Stimulated activated CD4-positive, alpha-beta T cell treated with anti-CD3 and anti-CD28 coated beads, Interleukin-15, amount 100 ng/mL, for 48 hours (primary cell): ENCODE measurements around the gene PCCA.
"Not testable (repeated sequence)": the region's sequence is repeated elsewhere in the genome, so short reads cannot be mapped to it uniquely, and the experiment has no call there.

Experiments used
- DNase-seq, 2 donors: peaks; one replicate each; pipeline ENCODE4 v3.0.0-alpha.2; 2020; ENCODE audit warnings: low read depth in 2 of 2

PCCA gene

DNA sequence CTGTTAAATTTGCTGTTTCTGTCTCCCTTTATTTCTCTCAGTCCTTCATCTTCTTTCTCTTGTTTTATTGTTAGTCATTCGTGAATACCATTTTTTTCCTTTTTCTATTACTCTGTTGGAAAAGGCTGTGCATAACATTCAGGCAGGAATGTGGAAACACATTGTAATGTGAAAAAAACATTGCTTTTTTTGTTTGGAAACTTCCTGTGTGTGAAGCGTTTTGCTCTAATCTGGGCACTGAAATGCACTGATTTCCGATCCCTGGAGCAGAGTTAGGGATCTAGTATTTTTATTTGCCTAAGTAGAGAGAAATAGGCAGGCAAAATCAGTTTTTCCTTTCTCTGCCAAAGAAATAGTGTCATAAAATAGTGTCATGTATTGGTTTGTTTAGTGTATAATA, 155.5 kb downstream of the PCCA start:
- no peak for DNase-seq

DNA sequence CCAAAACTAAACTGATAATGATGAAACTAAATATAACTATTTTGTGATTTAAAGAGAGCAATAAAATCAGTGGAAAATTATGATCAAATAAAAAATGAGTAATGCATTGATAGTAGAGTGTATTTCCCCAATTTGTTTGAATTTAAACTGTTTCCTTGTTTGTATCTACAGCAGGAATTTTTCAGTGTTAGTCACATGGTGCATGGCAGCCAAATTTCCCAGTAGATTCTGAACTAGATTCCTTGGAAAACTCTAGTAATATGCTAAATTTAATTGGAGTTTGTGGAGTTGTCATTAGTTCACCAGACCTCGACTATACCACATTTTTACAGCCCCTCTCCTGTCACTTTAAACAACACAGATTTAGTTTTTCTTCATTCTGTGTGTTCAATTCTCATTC, 156.2 kb downstream of the PCCA start:
- no peak for DNase-seq

DNA sequence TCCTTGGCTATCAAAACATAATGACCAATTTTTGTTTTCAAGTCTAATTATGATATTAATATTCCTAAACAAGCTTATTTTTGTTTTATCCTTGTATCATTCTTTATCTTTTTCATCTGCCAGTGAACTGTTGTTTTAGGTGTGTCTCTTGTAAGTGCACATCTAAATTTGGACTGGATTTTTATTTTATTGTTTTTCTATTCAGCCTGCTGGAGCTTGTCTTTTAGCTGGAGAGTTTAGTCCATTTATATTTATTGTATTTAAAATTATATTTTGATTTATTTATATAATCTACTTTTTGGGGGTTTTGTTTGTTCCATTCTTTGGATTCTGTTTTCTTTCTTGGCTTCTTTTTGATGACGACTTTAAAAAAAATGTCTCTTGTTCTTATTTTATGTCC, 159.0 kb downstream of the PCCA start:
- no peak for DNase-seq

DNA sequence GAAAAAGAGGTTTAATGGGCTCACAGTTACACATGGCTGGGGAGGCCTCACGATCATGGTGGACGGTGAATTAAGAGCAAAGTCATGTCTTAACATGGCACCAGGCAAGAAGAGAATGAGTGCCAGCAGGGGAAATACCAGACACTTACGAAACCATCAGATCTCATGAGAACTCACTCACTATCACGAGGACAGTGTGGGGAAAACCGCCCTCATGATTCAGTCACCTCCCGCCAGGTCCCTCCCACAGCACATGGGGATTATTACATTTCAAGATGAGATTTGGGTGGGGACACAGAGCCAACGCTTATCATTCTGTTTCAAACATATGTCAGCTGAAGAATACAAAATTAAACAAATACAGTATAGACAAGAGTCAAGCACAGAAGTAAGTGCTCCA, 165.1 kb downstream of the PCCA start:
- DNase-seq, result no peak

DNA sequence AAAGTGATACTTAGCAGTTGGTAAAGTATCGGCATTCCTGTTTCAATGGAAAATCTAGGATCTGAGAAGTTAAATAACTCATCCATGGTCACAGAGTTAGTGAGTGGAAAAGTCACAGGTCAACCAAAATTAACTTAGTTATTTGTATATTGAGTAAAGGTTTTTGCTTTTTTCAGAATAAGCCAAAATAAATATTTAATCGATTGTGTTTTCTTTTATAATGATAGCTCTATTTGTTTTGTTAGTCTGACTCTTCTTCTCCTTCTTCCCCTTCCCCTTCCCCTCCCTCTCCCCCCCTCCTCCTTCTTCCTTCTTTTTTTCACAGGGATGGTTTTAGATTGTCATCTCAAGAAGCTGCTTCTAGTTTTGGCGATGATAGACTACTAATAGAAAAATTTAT, 173.5 kb downstream of the PCCA start:
- DNase-seq, result no peak

DNA sequence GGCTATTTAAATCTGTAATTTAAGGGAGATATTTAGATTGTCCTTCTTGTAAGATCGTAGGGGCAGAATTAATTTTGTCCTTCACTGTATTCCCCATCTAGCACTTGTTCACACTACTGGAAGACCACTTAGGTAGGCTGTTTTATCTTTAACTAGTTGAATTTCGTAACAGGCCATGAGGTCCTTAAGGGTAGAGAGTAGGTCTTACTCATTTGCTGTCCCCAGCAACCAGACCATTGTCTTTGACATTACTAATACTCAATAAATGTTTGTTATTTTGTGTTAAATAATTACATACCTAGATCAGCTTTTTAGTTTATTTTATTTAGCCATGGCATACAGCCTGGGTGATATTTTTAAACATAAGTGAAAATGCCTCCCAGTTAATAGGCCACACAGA, 177.1 kb downstream of the PCCA start:
- DNase-seq, result no peak

DNA sequence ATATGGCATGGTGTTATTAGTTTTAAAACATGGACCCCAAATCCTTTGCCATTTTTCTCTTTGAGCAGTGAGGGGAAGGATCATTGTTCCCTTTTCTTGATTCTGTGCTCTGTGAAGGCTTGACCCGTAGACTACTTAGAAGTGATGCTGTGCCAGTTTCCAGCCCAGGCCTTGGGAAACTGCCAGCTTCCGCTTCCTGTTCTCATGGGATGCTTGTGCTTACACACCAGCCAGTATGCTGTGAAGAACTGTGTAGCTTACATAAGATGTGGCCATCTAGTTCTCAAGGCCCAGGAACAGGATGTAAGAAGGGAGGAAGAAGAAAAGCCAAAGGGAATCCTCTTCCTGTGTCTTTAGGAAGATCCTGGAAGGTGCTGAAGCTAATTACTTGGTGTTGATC, 180.9 kb downstream of the PCCA start:
- DNase-seq, result no peak

DNA sequence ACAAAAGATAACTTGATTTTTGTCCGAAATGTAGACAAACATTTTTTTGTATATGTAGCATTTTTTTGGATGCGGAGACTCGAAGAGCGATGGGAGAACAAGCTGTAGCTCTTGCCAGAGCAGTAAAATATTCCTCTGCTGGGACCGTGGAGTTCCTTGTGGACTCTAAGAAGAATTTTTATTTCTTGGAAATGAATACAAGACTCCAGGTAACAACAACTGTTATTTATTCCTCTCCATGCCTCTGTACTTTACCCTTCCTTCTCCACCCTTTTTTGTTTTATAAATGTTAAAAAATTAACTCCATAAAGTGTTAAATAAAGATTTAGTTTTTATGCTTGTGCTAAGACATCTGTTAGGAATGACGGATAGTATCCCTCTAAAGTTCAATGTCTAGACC, 184.2 kb downstream of the PCCA start:
- no peak for DNase-seq

DNA sequence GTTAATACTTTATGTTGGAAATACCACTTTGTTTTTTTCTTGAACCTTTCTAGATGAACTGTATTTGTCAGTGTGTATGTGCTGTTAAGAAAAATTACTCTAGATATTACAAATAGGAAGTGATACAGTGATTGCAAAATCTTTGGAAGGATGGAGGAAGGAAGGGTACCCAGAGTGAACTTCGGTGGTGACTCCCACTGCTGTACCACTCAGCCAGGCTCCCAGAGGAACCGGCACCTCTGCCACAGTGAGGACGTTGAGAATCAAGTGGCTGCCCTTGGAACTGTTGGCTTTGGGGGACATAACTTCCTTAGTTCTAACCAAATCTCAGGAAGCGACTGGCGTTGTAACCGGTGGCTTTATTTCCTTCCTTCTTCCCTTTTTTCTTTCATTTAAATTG, 184.7 kb downstream of the PCCA start:
- DNase-seq, result no peak

DNA sequence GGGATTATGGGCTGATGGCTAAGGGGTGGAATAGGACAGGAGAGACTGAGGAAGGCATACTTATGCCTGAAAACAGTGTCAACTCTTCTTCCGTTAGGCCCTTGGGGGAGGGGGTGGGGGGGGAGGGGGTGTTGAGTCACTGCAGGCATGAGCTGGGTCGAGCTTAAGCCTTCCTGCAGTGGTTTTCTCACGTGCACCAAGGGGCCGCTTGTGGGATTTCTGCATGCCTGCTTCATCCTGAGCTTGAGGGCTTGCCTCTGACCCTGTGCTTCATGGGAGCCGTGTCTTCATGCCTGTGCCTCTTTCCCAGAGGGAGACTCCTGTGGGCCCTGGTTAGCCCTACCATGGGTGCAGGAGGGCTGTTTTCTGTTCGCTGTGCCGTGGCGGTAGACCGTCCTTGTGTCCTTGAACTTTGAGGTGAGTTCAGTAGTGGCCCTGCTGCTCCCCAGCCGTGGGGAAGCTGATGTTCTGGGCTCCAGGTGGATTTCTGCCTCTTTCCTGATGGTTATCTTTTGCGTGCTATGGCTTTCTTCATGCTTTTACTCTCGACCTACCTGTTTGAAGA, 186.1 kb downstream of the PCCA start:
- no peak for DNase-seq

DNA sequence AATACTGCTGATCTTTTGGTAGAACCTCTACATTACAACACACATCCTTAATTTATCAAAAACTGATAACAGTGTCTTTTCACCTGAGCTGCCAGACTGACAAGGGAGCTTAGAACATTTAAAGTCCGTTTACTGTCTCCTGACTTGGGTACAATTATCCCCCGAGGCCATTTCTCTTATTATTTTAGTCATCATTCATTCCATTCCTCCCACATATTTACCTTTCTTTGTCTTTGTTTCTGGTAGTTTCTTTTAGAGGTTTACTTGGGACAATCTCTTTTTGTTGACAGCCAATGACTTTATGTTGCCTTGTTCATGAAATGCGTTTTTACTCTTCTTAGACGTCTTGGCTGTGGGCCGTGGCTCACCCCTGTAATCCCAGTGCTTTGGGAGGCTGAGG, 186.9 kb downstream of the PCCA start:
- DNase-seq, result no peak

DNA sequence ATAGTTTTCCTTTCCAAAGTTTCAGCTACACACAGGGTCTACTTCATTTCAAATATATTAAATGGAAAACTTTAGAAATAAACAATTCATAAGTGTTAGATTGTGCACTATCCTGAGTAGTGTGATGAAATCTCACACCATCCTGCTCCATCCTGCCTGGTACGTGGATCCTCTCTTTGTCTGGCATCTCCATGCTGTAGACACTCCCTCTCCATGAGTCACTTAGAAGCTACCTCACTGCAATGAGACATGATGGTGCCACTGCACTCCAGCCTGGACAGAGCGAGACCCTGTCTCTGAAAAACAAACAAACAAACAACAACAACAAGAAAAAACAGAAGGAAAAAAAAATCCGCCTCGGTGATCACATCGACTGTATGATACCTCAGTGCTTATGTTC, 191.8 kb downstream of the PCCA start:
- no peak for DNase-seq

DNA sequence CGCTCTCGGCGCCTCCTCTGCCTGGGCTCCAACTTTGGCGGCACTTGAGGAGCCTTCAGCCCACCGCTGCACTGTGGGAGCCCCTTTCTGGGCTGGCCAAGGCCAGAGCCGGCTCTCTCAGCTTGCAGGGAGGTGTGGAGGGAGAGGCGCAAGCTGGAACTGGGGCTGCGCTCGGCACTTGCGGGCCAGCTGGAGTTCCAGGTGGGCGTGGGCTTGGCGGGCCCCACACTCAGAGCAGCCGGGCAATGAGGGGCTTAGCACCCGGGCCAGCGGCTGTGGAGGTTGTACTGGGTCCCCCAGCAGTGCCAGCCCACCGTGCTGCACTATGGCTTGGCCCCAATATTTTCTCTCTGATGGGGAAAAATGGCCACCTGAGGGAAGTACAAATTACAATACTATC, 193.4 kb downstream of the PCCA start:
- not testable (repeated sequence) for DNase-seq

DNA sequence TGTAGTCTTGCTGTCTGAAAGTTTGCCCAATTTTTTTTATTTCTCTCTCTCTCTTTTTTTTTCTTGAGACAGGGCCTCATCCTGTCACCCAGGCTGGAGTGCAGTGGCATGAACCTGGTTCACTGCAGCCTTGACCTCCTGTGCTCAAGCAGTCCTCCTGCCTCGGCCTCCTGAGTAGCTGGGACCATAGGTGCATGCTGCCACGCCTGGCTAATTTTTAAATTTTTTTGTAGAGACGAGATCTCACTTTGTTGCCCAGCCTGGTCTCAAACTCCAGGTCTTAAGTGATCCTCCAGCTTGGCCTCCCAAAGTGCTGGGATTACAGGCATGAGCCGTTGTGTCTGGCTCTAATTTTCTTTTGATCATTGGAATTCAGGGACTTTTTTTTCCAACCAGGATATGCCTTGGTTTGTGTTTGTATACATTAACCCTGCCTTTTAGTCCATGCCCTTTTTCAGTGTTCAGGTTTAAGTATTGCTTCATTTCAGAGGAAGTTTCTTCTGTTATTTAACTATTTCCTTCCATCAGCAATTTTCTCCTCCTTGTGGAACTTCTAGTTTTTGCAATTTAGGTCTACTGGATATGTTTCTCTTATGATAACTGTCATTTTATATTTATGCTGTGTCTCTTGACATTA, 201.4 kb downstream of the PCCA start:
- DNase-seq, result no peak

DNA sequence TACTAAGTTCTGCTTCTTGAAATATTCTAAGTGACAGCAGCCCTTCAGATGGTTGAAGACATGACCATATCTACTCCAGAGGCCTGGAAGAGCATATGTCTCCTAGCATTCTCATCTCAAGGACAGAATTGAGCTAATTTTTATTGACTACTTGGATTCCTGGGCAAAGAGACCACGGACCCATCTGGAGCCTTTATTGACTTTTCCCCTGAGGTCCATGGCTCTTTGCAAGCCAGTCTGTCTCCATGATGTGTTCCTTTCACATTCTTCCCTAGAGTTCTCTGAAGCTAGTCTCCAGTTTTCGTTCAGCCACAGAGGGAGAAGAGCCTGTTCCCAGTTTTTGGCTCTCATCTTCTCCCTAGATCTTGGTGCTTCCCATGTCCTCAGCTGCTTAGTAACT, 202.7 kb downstream of the PCCA start:
- DNase-seq, result no peak

DNA sequence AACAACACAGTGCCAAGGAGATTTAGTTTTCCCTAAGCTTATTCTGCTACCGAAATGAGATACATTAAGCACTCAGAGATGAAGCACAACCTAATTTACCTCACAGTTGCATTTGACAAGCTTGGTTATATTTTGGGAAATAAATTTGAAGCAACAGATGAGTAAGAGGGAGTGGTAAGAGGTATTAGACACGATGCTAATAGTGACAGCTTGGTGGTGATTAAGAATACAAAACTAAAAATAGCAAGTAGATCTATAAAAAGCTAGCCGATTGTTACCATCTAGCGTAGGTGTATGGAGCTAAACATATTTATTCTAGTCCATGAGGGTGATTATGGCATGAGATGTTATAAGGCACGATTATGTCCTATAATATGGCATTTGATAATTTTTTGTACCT, 208.5 kb downstream of the PCCA start:
- DNase-seq, result no peak

DNA sequence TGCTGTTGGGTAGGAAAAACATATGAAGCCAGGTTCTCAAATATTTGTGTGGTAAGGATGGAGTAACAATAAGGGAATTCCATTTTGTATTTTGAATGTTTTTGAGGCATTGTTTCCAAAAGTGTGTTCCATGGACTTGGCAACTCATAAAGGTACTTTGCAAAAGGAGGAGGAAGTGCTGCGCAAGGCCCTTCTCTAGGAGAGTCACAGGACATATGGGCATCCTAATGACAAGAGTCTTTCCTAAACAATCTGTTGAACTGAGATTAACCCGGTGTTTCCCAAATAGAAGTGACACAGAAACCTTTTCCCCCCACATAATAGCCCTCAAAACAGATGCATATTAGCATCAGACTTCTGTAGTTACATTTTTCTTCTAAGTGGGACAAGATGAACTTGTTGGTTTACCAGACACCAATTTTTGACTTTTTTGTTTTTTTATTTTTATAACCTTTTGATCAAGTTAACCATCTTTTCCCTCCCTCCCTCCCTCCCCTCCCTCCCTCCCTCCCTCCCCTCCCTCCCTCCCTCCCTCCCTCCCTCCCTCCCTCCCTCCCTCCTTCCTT, 209.3 kb downstream of the PCCA start:
- DNase-seq, result no peak

DNA sequence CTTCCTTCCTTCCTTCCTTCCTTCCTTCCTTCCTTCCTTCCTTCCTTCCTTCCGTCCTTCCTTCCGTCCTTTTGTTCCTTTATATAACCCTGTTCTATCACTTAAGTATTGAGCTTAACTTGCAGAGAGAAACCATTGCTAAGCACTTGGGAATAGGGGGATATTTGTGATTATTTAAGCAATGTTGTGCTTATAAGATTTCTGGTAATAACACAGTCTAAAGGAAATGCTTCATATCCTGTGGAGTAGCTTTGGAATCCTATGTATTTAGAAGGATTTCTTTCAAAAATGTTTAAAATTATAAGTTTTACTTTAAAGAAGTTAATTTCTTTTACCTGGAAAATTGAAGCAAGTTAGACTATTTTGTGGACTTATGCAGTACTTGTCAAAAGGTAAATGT, 209.8 kb downstream of the PCCA start:
- DNase-seq, result no peak

DNA sequence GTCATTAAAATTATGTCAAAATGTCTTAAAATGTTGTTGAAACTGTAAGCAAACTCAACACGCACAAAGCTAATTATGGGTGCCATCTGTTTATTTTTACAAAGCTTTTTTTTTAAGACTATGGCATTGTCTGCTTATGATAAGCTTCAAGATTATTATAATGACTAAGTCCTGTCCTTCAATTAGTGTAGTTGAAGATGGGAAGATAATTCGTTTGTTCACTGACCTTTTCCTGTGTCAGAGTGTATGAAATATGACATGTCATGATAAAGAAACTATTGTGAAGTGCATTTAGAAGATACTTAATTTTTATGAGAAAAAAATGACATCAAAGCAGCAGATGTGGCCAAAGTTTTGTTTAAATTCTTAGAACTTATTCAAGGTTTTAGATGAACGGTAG, 211.3 kb downstream of the PCCA start:
- no peak for DNase-seq

DNA sequence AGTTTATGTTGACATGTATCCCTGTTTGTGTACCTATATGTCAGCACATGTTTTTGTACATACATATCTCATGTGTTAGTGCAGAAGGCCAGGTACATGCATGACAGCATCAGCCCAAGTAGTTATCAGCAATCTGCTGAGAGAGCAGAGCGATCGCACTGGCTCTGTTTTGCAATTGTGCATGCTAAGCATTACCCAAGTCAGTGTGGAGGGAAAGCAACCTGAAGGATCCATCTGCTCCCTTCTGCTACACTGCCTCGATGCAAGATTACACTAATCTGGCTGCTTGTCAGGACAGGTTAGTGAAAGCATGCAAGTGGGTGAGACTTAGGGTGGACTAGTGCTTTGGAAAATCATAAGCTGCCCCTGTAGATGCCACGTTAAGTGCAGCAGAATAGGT, 211.8 kb downstream of the PCCA start:
- DNase-seq, result no peak

DNA sequence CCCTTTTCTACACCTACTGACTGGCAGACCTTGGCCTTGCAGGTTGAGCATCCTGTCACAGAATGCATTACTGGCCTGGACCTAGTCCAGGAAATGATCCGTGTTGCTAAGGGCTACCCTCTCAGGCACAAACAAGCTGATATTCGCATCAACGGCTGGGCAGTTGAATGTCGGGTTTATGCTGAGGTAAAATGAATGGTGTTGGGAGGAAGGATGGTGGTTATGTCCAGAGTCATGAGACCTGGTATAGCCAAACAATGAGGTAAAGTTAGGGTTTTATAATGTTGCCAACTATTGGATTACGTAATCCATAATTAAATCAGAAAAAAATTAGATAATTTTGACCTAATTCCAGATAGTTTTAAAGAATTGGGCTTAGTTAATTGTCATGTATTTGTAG, 212.5 kb downstream of the PCCA start:
- DNase-seq, result no peak

DNA sequence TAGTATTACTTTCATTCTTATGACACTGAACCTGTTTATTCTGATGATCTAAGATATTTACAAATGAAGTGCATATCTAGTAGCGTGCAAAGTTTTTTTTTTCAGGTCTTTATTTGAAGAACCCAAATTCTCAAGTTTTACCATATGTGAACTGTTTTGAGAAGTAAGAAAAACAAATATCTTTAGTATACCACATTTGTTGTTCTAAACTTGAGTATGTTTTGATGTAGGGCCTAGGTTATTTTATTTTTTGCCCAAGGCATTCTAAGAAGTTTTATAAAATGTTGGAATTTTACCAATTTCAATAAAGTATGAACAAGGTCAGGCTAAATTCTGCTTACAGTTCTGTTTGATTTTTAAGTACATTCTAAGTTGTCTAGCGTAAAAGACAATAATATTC, 213.5 kb downstream of the PCCA start:
- no peak for DNase-seq

DNA sequence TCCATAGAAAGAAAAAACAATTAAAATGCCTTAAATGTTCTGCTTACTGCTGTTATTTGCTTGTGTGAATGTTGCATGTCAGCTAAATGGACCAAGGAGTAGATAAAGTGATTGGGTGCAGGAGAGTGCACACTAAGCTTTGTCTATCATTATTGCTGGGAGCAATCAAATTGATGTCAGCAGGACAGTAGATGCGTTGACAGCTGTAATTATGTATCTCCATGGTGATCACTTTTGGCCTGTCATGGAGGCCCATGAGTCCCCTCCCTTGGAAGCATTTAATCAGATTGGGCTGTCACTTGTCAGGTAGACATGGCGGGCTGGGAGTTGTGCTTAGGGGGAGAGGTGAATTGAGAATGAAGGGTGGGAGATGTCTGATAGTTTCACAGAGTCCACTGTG, 215.3 kb downstream of the PCCA start:
- DNase-seq, result no peak

DNA sequence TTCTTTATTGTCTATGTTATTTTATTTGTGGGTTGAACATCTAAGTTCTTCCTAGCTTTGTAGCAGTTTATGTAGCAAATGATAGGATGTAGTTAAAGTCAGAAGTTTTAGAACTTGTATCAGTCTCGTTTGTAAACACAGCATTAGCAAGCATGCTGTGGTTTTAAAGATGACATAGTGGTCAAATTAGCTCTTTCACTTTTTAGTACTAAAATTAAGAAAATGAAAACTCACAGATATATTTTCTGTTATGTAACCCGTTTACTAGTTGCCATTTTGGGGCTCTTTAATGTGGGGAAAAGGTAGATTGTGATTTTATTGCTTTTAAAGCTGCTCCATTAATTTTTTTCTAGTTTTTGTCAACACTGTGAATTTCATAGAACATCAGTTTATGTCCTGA, 216.5 kb downstream of the PCCA start:
- DNase-seq, result no peak
